HL-60 (cell line): Measurements from ENCODE around the gene RTL10.

Source experiments
- DNase-seq, 2 experiments: peaks; one replicate each; pipeline ENCODE4 v3.0.0-alpha.2; 2010 to 2020; ENCODE audit warnings: low read depth in 1 of 2, low spot score in 1 of 2
- H3K27ac ChIP-seq: fragments of 250-450 bp; sonication (Bioruptor Pico); replicated peaks from 2 replicates; pipeline ENCODE4 v1.5.1; 2020; ENCODE audit warnings: mild to moderate bottlenecking, moderate library complexity
- H3K27me3 ChIP-seq: fragments of 250-450 bp; sonication (Bioruptor Pico); 2 replicates; pipeline ENCODE4 v1.5.1; 2021; ENCODE audit warnings: mild to moderate bottlenecking, moderate library complexity; ENCODE audit not compliant: insufficient read depth, poor library complexity, severe bottlenecking
- H3K4me3 ChIP-seq: replicated peaks from 2 replicates; pipeline ENCODE4 v1.5.1; 2011; ENCODE audit warnings: mild to moderate bottlenecking, control low read depth, low read length; ENCODE audit not compliant: insufficient read depth
- GABPA ChIP-seq: IDR thresholded peaks from 2 replicates; pipeline ENCODE4 v1.6.1; 2012; ENCODE audit warnings: low read depth
- POLR2AphosphoS5 ChIP-seq: IDR thresholded peaks from 2 replicates; pipeline ENCODE4 v1.6.1; 2012; ENCODE audit warnings: low read depth
- SPI1 ChIP-seq: IDR thresholded peaks from 2 replicates; pipeline ENCODE4 v1.6.1; 2012; ENCODE audit warnings: low read depth, mild to moderate bottlenecking, borderline replicate concordance
- TF ChIP-seq, protein P1 (sequence below): IDR thresholded peaks from 2 replicates; pipeline ENCODE4 v1.6.1; 2012; ENCODE audit warnings: low read depth; ENCODE audit not compliant: insufficient replicate concordance
- TF ChIP-seq, protein P2 (sequence below): IDR thresholded peaks from one replicate; pipeline ENCODE4 v1.5.1; 2011; ENCODE audit warnings: low read length, control low read depth, inconsistent platforms; ENCODE audit not compliant: insufficient read depth

The RTL10 gene

DNA sequence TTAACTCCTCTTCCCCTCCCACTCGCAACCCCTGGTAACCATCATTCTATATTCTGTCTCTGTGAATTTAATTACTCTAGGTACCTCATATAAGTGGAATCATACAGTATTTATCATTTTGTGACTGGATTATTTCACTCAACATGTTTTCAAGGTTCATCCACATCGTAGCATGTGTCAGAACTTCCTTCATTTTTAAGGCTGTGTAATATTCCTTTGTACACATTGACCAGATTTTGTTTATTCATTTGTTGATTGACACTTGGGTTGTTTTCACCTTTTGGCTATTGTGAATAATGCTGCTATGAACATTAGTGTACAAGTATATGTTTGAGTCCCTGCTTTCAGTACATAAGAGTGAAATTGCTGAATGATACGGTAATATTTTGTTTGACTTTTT lies 2.7 kb upstream of the RTL10 start:
- no peak for DNase-seq
- Histone ChIP-seq H3K27ac (no peak overlapping the region), H3K4me3 (no peak overlapping the region), H3K27me3 (no peaks in the 10 kb centered on the region)
- TF ChIP-seq, protein P1, sequence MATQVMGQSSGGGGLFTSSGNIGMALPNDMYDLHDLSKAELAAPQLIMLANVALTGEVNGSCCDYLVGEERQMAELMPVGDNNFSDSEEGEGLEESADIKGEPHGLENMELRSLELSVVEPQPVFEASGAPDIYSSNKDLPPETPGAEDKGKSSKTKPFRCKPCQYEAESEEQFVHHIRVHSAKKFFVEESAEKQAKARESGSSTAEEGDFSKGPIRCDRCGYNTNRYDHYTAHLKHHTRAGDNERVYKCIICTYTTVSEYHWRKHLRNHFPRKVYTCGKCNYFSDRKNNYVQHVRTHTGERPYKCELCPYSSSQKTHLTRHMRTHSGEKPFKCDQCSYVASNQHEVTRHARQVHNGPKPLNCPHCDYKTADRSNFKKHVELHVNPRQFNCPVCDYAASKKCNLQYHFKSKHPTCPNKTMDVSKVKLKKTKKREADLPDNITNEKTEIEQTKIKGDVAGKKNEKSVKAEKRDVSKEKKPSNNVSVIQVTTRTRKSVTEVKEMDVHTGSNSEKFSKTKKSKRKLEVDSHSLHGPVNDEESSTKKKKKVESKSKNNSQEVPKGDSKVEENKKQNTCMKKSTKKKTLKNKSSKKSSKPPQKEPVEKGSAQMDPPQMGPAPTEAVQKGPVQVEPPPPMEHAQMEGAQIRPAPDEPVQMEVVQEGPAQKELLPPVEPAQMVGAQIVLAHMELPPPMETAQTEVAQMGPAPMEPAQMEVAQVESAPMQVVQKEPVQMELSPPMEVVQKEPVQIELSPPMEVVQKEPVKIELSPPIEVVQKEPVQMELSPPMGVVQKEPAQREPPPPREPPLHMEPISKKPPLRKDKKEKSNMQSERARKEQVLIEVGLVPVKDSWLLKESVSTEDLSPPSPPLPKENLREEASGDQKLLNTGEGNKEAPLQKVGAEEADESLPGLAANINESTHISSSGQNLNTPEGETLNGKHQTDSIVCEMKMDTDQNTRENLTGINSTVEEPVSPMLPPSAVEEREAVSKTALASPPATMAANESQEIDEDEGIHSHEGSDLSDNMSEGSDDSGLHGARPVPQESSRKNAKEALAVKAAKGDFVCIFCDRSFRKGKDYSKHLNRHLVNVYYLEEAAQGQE, result no peak
- TF ChIP-seq POLR2AphosphoS5, result no peak
- TF ChIP-seq, protein P2, sequence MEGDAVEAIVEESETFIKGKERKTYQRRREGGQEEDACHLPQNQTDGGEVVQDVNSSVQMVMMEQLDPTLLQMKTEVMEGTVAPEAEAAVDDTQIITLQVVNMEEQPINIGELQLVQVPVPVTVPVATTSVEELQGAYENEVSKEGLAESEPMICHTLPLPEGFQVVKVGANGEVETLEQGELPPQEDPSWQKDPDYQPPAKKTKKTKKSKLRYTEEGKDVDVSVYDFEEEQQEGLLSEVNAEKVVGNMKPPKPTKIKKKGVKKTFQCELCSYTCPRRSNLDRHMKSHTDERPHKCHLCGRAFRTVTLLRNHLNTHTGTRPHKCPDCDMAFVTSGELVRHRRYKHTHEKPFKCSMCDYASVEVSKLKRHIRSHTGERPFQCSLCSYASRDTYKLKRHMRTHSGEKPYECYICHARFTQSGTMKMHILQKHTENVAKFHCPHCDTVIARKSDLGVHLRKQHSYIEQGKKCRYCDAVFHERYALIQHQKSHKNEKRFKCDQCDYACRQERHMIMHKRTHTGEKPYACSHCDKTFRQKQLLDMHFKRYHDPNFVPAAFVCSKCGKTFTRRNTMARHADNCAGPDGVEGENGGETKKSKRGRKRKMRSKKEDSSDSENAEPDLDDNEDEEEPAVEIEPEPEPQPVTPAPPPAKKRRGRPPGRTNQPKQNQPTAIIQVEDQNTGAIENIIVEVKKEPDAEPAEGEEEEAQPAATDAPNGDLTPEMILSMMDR, result no peak
- no peak for TF ChIP-seq SPI1
- no peak for TF ChIP-seq GABPA

DNA sequence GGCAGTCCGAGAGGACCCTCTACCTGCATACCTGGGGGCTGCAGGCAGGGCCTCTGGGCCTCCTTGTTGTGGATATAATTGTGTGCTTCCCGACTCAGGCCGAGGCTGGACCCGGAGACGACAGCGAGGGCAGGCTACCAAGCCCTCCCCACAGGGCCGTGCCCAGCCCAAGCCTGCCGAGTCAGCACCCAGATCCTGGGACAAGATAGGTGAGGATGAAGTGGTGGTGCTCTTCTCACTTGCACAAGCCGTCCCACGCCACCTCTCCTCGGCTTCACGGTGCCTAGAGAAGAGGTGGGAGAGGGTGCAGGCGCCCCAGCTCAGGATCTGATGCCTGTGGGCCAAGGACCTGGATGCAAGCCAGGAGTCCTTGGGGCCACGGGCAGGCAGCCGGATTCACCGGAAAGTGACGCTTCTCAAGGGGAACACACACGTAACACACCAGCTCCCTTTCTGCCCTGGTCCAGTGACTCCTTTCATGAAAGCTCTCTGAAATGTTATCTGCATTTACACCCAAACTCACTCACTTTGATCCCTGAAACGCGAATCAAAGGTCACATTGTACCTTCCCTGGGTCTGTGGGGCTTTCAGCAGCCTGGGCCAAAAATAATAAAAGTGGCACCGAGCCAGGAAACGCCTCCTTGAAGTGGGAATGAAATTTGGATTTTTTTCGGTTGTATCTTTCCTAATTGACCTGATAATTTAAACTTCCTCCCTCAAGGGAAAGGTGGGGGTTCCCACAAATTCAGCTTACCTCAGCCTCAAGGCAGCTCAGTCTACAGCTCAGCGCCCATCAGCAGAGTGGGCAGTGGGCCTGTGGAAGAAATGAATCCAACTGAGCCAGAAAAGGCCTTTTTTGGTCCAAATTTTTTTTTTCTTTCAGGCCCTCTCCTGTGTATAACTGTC lies 1.1 kb upstream of the RTL10 start:
- TF ChIP-seq GABPA, result peak; percentile 87
- TF ChIP-seq, protein P1, result no peak
- peak; percentile 92 for TF ChIP-seq POLR2AphosphoS5
- DNase-seq, result peak in 1 of 2 experiments; percentile 82

DNA sequence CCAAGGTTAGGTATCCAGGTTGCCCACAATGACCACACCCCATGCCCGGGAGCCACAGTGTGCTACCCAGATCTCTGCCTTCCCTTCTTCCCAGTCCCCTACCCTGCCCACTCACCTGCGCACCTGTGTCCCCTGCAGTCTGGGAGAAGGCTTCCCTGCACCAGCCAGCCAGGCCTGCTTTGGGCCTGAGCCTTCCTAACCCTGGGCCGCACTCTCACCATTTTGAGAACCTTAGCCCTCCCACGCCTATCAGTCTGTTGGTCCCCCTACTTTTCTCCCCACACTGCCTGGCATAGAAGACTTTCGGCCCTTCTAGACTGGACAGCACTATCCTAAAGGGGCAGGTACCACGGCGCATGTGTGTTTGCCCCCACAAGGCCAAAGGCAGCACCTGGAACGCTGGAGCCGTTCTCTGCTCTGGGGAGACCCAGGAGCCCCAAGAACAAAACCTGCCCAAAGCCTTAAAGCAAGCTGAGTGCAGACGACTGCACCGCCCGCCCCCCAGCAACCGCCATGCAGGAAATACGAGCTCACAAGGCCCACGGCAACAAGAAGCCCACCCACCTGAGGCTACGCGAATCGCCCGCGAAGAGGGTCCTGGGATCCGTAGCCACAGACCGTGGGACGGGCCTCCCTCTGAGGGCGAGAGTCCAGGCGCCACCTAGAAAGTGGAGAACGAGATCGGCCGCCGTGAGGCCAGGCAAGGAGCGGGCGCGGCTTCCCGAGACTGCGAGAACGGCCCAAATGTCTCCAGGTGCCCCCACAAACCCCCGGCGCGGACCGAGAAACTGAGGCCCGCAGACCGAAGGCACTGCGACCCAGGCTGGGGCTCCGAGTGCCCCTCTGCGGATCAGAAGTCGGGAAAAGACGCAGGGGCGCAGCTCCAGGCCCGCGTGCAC lies 546 bp downstream of the RTL10 start:
- Histone ChIP-seq H3K27me3 (no peaks in the 10 kb centered on the region), H3K27ac (peak overlapping the region; percentile 98), H3K4me3 (peak overlapping the region; percentile 90)
- DNase-seq, result no peak
- no peak for TF ChIP-seq GABPA
- TF ChIP-seq, protein P1, result peak; percentile 32

More for the DNA sequence above, 1.1 kb upstream of the RTL10 start:
- H3K27ac ChIP-seq, result peak overlapping the region; percentile 98
- no peaks in the 10 kb centered on the region for H3K27me3 ChIP-seq
- peak overlapping the region; percentile 90 for H3K4me3 ChIP-seq
